Heart left ventricle (tissue), 16 donors: ENCODE measurements around the gene PLD2. TPM values are rescaled to one million over a fixed set of nuclear protein-coding genes. Genes with fewer than 3 reads are reported as not detected.

Source experiments
- ATAC-seq, 4 donors: fragments of 200-7000 bp; cut with Tn5 transposase; one replicate each; pipeline ENCODE4 v1.9.1; 2020 to 2022; ENCODE audit warnings: moderate library complexity in 4 of 4, mild to moderate bottlenecking in 3 of 4, moderate number of reproducible peaks in 1 of 4
- DNase-seq, 5 donors: peaks; one replicate each; pipeline ENCODE4 v3.0.0-alpha.2; 2020
- H3K27ac ChIP-seq, 12 donors: fragments of 200-600 bp; sonication (generic) in 4 of 12; one replicate each; pipeline versions ENCODE4 v1.5.0 to v1.8.0; 2016 to 2022; ENCODE audit warnings: mild to moderate bottlenecking in 2 of 12
- H3K27me3 ChIP-seq, 9 donors: fragments of 200-600 bp; sonication (generic) in 2 of 9; one replicate each; pipeline versions ENCODE4 v1.5.1 to v1.8.0; 2016 to 2022; ENCODE audit warnings: mild to moderate bottlenecking in 3 of 9
- H3K36me3 ChIP-seq, 9 donors: fragments of 200-600 bp; sonication (generic) in 2 of 9; one replicate each; pipeline versions ENCODE4 v1.5.0 to v1.8.0; 2018 to 2022; ENCODE audit warnings: mild to moderate bottlenecking in 2 of 9
- H3K4me1 ChIP-seq, 12 donors: fragments of 200-600 bp; sonication (generic) in 4 of 12; one replicate each; pipeline versions ENCODE4 v1.5.0 to v1.8.0; 2016 to 2022; ENCODE audit warnings: mild to moderate bottlenecking in 3 of 12
- H3K4me3 ChIP-seq, 12 donors: fragments of 200-600 bp; sonication (generic) in 4 of 12; one replicate each; pipeline versions ENCODE4 v1.5.0 to v1.8.0; 2017 to 2022; ENCODE audit warnings: mild to moderate bottlenecking in 9 of 12, moderate library complexity in 4 of 12
- H3K9me3 ChIP-seq, 12 donors: fragments of 200-600 bp; sonication (generic) in 4 of 12; one replicate each; pipeline versions ENCODE4 v1.5.0 to v1.8.0; 2016 to 2022; ENCODE audit warnings: mild to moderate bottlenecking in 1 of 12
- POLR2A ChIP-seq, 2 donors: fragments of 450-650 bp; IDR thresholded peaks; one replicate each; pipeline ENCODE4 v1.6.1; 2017; ENCODE audit warnings: antibody characterized with exemption in 2 of 2, mild to moderate bottlenecking in 2 of 2, moderate library complexity in 2 of 2
- WGBS, 4 donors: extraction: QIAGEN DNeasy Blood & Tissue Kit in 2 of 4; methylation state at CpG; one replicate each; pipeline versions ENCODE4 v1.1.5 to v1.1.7; 2013 to 2018; 5-methylcytosine and 5-hydroxymethylcytosine counted together
- intact Hi-C, 10 donors: fragments of 100-400 bp; cut with DNase I; formaldehyde crosslinking; loops; one replicate each; pipeline versions ENCODE4 v1.11.1 to v1.14.2; 2022
- polyA plus RNA-seq, 2 donors: library from polyadenylated mRNA; stranded (reverse); fragments of 200-250 nt; gene quantifications; one replicate each; pipeline ENCODE4 v1.2.3, GENCODE V29; 2013
- total RNA-seq, 9 donors: library from RNA; depleted of rRNA in 2 of 9; stranded (reverse); fragments of >200 nt in 2 of 9; fragmentation: NEBNext Ultra II Directional in 3 of 9; extraction: Animal tissue kit (Norgen Biotek cat#: 25700) in 3 of 9; gene quantifications; one replicate each; pipeline versions ENCODE4 v1.1.0 to v1.2.4, GENCODE V29; 2016 to 2023
- TF ChIP-seq, protein P1 (sequence below), 12 donors: fragments of 200-600 bp; sonication (generic) in 4 of 12; IDR thresholded peaks; one replicate each; pipeline versions ENCODE4 v1.5.0 to v1.8.0; 2018 to 2022; ENCODE audit warnings: antibody characterized with exemption in 12 of 12, mild to moderate bottlenecking in 5 of 12
- donor health status: ischemic (EF 13 %, LVEDD 7.1; RV severe dilation, severe dysfunction).
- donor health status: healthy with polysubstance abuse.
- donor health status: DM: no; HTN: yes; CAD: no.
- donor health status: DM: no; HTN: no; CAD: no.
- donor health status: ischemic (EF 25% LVEDD 6.9; RV normal size, moderate dysfunction).
- donor health status: ischemic (EF 25% LVEDD 5.7; RV mildly dilated, moderate dysfunction).
- donor health status: healthy.
- donor health status: DM: yes; HTN: yes; CAD: no.
- donor health status: ischemic (EF 35%, LVEDD 5.7; RV mildly dilated, moderate dysfunction).
- donor health status: nonischemic (EF 11% LVEDD 7.7; RV severe dilation, severe dysfunction).
- donor health status: DM: yes; HTN: yes; CAD: no.
- donor health status: PGD.
- donor health status: ischemic (EF 29% LVEDD 5.4; RV normal size, mild dysfunction).
- donor health status: nonischemic (EF 23%, LVEDD 6.1; RV moderate dilation, normal function).

PLD2 gene
- total and polyA plus RNA-seq, 11 donors: 5.3 to 17.9 (median 8.5) TPM

DNA sequence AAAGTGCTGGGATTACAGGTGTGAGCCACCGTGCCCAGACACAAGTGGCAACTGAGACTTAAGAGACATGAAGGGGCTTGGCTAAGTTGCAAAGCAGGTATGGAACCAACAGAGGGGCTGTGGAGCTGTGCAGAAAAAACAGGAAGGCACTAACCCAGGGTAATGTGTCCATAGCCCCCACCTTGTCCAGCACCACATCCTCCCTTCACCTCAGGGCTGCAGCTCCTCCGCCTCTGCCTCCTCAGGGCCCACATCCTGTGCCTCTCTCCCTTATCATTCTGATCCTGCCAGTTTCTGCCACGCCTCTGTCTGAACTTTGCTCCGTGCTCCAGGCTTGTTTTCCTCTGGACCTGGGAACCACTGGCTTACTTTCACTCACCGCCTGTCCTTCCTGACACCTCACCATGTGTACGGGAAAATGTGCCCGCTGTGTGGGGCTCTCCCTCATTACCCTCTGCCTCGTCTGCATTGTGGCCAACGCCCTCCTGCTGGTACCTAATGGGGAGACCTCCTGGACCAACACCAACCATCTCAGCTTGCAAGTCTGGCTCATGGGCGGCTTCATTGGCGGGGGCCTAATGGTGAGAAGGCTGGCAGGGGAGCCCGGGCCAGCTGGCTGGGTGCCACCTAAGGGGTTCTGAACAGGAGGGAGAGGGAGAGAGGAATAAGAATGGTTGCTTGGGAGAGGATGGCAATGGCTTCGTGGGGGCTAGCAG lies 35.3 kb upstream of the PLD2 start, which contains the start of gene TM4SF5:
Gene TM4SF5, plus strand, starts transcription at position 368 of the 716 bp plus-strand sequence. Its CDS starts 37 bp downstream, at position 405.
- intact Hi-C loops: no loop called here
- Histone ChIP-seq H3K36me3 (no peaks in the 10 kb centered on the region), H3K9me3 (no peaks in the 10 kb centered on the region), H3K27ac (peak within 1 kb of the TSS in 1 of 12 donors; percentile 63), H3K4me3 (no peak within 1 kb of the TSS), H3K4me1 (peaks cover 0 to 27% (median 0%) of the 10 kb centered on the region in 12 donors), H3K27me3 (peaks cover 0 to 13% (median 0%) of the 10 kb centered on the region in 9 donors)
- peak in 1 of 4 donors; percentile 16 for ATAC-seq
- TF ChIP-seq POLR2A (IDR thresholded peaks at IDR 0.05): no peak
- TF ChIP-seq, protein P1, sequence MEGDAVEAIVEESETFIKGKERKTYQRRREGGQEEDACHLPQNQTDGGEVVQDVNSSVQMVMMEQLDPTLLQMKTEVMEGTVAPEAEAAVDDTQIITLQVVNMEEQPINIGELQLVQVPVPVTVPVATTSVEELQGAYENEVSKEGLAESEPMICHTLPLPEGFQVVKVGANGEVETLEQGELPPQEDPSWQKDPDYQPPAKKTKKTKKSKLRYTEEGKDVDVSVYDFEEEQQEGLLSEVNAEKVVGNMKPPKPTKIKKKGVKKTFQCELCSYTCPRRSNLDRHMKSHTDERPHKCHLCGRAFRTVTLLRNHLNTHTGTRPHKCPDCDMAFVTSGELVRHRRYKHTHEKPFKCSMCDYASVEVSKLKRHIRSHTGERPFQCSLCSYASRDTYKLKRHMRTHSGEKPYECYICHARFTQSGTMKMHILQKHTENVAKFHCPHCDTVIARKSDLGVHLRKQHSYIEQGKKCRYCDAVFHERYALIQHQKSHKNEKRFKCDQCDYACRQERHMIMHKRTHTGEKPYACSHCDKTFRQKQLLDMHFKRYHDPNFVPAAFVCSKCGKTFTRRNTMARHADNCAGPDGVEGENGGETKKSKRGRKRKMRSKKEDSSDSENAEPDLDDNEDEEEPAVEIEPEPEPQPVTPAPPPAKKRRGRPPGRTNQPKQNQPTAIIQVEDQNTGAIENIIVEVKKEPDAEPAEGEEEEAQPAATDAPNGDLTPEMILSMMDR (IDR thresholded peaks at IDR 0.05): no peak
- WGBS, 4 donors: 59 to 71% (median 64%) methylated on average over 13 of the region's 13 CpGs
- no peak for DNase-seq

DNA sequence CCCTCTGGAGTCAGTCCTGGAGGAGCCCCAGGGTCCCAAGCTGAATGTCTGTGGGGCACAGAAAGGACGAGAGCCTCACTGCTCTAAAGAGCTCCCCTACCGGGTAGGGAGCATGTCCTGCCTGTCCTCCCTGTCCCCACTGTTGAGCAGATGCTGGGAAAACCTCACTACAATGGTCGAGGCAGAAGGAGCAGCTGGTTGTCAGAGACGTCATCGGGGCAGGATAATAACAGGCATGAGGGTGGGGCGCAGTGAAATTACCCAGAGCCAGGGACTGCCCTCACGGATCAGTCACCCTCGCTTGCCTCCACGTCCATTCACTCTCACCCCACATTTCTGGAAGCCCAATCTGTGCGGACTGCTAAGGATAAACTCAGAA lies 34.7 kb upstream of the PLD2 start:
- H3K4me1 ChIP-seq: peaks cover 0 to 26% (median 0%) of the 10 kb centered on the region in 12 donors
- DNase-seq (no peak), ATAC-seq (no peak)
- no peak overlapping the region for H3K27ac ChIP-seq
- peaks cover 0 to 13% (median 0%) of the 10 kb centered on the region in 9 donors for H3K27me3 ChIP-seq
- no peaks in the 10 kb centered on the region for H3K9me3 ChIP-seq
- no peaks in the 10 kb centered on the region for H3K36me3 ChIP-seq
- TF ChIP-seq, protein P1 (IDR thresholded peaks at IDR 0.05): no peak
- TF ChIP-seq POLR2A (IDR thresholded peaks at IDR 0.05): no peak
- WGBS, 4 donors: 61 to 72% (median 66%) methylated on average over 9 to 10 of the region's 10 CpGs
- intact Hi-C loops: no loop called here
- no peak overlapping the region for H3K4me3 ChIP-seq

DNA sequence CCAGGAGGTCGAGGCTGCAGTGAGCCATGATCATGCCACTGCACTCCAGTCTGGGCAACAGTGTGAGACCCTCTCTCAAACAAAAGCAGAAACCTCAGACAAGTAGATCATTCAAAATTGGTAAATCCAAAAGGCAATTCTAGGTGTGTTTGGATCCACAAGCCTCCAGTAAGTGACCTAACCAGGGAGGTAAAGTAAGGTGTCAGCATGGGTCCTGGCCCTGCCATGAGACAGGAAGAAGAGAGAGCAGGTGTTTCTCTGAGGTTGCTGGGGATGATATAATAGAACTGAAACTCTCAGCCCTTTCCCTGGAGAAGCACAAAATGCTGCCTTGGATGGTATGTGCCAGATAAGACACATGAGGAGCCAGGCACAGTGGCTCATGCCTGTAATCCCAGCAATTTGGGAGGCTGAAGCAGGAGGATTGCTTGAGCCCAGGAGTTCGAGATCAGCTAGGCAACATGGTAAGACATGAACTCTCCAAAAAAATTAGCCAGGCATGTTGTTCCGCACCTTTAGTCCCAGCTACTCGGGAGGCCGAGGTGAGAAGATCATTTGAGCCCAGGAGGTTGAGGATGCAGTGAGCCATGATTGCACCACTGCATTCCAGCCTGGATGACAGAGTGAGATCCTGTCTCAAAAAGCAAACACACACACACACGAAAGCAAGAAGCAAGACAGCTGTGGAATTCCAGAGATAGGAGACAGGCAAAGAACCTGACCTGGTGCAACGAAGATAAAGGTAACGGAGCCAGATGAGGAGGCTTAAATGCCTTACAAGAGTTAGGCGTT lies 28.8 kb upstream of the PLD2 start:
- intact Hi-C loops: no loop called here

More for the DNA sequence above, 28.8 kb upstream of the PLD2 start:
- TF ChIP-seq POLR2A (IDR thresholded peaks at IDR 0.05): no peak
- TF ChIP-seq, protein P1 (IDR thresholded peaks at IDR 0.05): no peak
- Histone ChIP-seq H3K9me3 (no peaks in the 10 kb centered on the region), H3K27ac (no peak overlapping the region), H3K4me3 (no peak overlapping the region), H3K27me3 (peaks cover 0 to 39% (median 16%) of the 10 kb centered on the region in 9 donors), H3K36me3 (no peaks in the 10 kb centered on the region), H3K4me1 (no peaks in the 10 kb centered on the region)
- DNase-seq (no peak), ATAC-seq (no peak)
- 59 to 66% (median 60%) methylated on average over 9 of the region's 9 CpGs for WGBS, 4 donors
